Measurements from ENCODE around the gene NBR1. TPM values are rescaled to one million over a fixed set of nuclear protein-coding genes. Genes with fewer than 3 reads are reported as not detected.
"Not testable (repeated sequence)": the region's sequence is repeated elsewhere in the genome, so short reads cannot be mapped to it uniquely, and the experiment has no call there.

Gene NBR1
- 10 to 100 TPM; 51.5 to 82.2 (median 80.1) TPM for total RNA-seq
- 82.1 TPM for total RNA-seq (2013)
- total RNA-seq: 44.9 to 263 (median 127) reads per million in 29 experiments

GRCh38 chr17:43170766-43171585, at the start of gene NBR1:
Gene NBR1, plus strand, starts transcription at chr17:43171214. Its CDS starts 4,586 bp downstream, at chr17:43175800.
- Mint-ChIP-seq H3K27me3 (no peaks in the 10 kb centered on the region), H3K27ac (no peak within 1 kb of the TSS), H3K4me3 (no peak within 1 kb of the TSS), H3K9me3 (no peaks in the 10 kb centered on the region), H3K36me3 (peaks cover 12% of the 10 kb centered on the region), H3K4me1 (peaks cover 31 to 38% (median 35%) of the 10 kb centered on the region in 3 donors)
- Histone ChIP-seq H3K9me3 (no peaks in the 10 kb centered on the region), H3K27ac (ENCODE audit: low read length) (peak within 1 kb of the TSS; percentile 99), H3K4me1 (ENCODE audit: control insufficient read depth in 1 of 2, extremely low read depth in 1 of 2, insufficient read depth in 2 of 2, low read length in 2 of 2) (peaks cover 27 to 45% of the 10 kb centered on the region in 2 experiments), H3K4me3 (ENCODE audit: control insufficient read depth in 1 of 2, extremely low read depth in 1 of 2, low read length in 1 of 2) (peak within 1 kb of the TSS; percentile 72 to 87), H3K36me3 (ENCODE audit: control insufficient read depth in 2 of 2, extremely low read depth in 1 of 2, insufficient read depth in 1 of 2, low read length in 1 of 2) (peaks cover 0 to 9% of the 10 kb centered on the region in 2 donors), H3K27me3 (replicated peaks in 1 of 2; ENCODE audit: control insufficient read depth in 2 of 2, extremely low read depth in 1 of 2, insufficient read depth in 2 of 2, low read length in 1 of 2) (no peaks in the 10 kb centered on the region)
- DNase-seq (peak; percentile 89 to 99 (median 96)), ATAC-seq (replicated peaks in 1 of 4) (peak; percentile 81 to 85 (median 83))
- ChIA-PET CTCF (interaction anchor here (0.6 to 1.2 kb wide), 7 partner anchors 17 to 313 kb away, joined by 3 to 7 read pairs (median 3); partner anchors contain the start of genes DHX8 (in 1 of the 2) and TMEM106A (in 1 of the 2)), POLR2A (interaction anchor here in 1 of 2 donors (0.6 to 1.5 kb wide), 7 partner anchors 10 to 196 kb away, joined by 3 to 16 read pairs (median 7); partner anchors contain the start of genes RPL27 and TMEM106A)
- under 1% methylated on average over 30 of the region's 41 CpGs for WGBS (ENCODE audit: insufficient coverage)

- ATAC-seq (replicated peaks in 1 of 4) (peak; percentile 100), DNase-seq (peak; percentile 82 to 98 (median 93))
- CTCF ChIA-PET: interaction anchor here (0.5 to 1.2 kb wide), 4 partner anchors 23 to 351 kb away, joined by 3 to 11 read pairs (median 4); no protein-coding TSS in a partner anchor
- H3K9me3 Mint-ChIP-seq: no peaks in the 10 kb centered on the region
- Histone ChIP-seq H3K4me3 (ENCODE audit: control insufficient read depth in 1 of 2, extremely low read depth in 1 of 2, low read length in 1 of 2) (peak within 1 kb of the TSS; percentile 68 to 72), H3K27me3 (replicated peaks in 1 of 2; ENCODE audit: control insufficient read depth in 2 of 2, extremely low read depth in 1 of 2, insufficient read depth in 2 of 2, low read length in 1 of 2) (no peaks in the 10 kb centered on the region), H3K36me3 (ENCODE audit: control insufficient read depth in 2 of 2, extremely low read depth in 1 of 2, insufficient read depth in 1 of 2, low read length in 1 of 2) (peaks cover 5 to 6% of the 10 kb centered on the region in 2 donors), H3K9me3 (no peaks in the 10 kb centered on the region), H3K4me1 (ENCODE audit: control insufficient read depth in 1 of 2, extremely low read depth in 1 of 2, insufficient read depth in 2 of 2, low read length in 2 of 2) (peaks cover 9 to 24% of the 10 kb centered on the region in 2 experiments), H3K27ac (ENCODE audit: low read length) (peak within 1 kb of the TSS; percentile 62)
- H3K27me3 Mint-ChIP-seq: no peaks in the 10 kb centered on the region
- peak within 1 kb of the TSS; percentile 82 to 87 for H3K27ac Mint-ChIP-seq
- POLR2A ChIA-PET: interaction anchor here (0.6 kb wide), 2 partner anchors 10 to 127 kb away, joined by 3 to 4 read pairs; partner anchors contain the start of gene RPL27 (in 1 of the 2)
- WGBS (ENCODE audit: insufficient coverage): 2% methylated on average over 28 of the region's 38 CpGs
- peaks cover 20 to 37% (median 31%) of the 10 kb centered on the region in 3 donors for H3K4me1 Mint-ChIP-seq
- peak within 1 kb of the TSS; percentile 84 to 96 (median 96) for H3K4me3 Mint-ChIP-seq
- H3K36me3 Mint-ChIP-seq: peaks cover 7% of the 10 kb centered on the region
Measured at GRCh38 chr17:43125133-43125966, 45.7 kb upstream of the NBR1 start, which contains the start of gene BRCA1. Gene BRCA1, minus strand, starts transcription at chr17:43125364. Its CDS starts 1,268 bp downstream, at chr17:43124096.

- Mint-ChIP-seq H3K27me3 (no peaks in the 10 kb centered on the region), H3K9me3 (no peaks in the 10 kb centered on the region), H3K36me3 (peaks cover 7% of the 10 kb centered on the region), H3K4me1 (peaks cover 26 to 42% (median 35%) of the 10 kb centered on the region in 3 donors), H3K27ac (peak overlapping the region; percentile 82 to 87), H3K4me3 (peak overlapping the region; percentile 84 to 96 (median 96))
- Histone ChIP-seq H3K27me3 (replicated peaks in 1 of 2; ENCODE audit: control insufficient read depth in 2 of 2, extremely low read depth in 1 of 2, insufficient read depth in 2 of 2, low read length in 1 of 2) (no peaks in the 10 kb centered on the region), H3K27ac (ENCODE audit: low read length) (peak overlapping the region; percentile 62), H3K4me3 (ENCODE audit: control insufficient read depth in 1 of 2, extremely low read depth in 1 of 2, low read length in 1 of 2) (peak overlapping the region; percentile 68 to 72), H3K9me3 (no peaks in the 10 kb centered on the region), H3K36me3 (ENCODE audit: control insufficient read depth in 2 of 2, extremely low read depth in 1 of 2, insufficient read depth in 1 of 2, low read length in 1 of 2) (peaks cover 5 to 6% of the 10 kb centered on the region in 2 donors), H3K4me1 (ENCODE audit: control insufficient read depth in 1 of 2, extremely low read depth in 1 of 2, insufficient read depth in 2 of 2, low read length in 2 of 2) (peaks cover 9 to 24% of the 10 kb centered on the region in 2 experiments)
- ATAC-seq (replicated peaks in 1 of 4): no peak
- peak in 1 of 35 experiments; percentile 9 for DNase-seq
- ChIA-PET CTCF (no interaction called here), POLR2A (interaction anchor here in 1 of 2 donors (0.7 kb wide), 1 partner anchor 46 kb away, joined by 3 read pairs; no protein-coding TSS in a partner anchor)
- 93% methylated on average over 44 of the region's 59 CpGs for WGBS (ENCODE audit: insufficient coverage)
Measured at GRCh38 chr17:43125967-43126910, 44.8 kb upstream of the NBR1 start.

- CTCF ChIA-PET: interaction anchor here in 1 of 2 donors (1.1 kb wide), 1 partner anchor 47 kb away, joined by 7 read pairs; no protein-coding TSS in a partner anchor
- Mint-ChIP-seq H3K4me3 (peak overlapping the region; percentile 54 to 69 (median 63)), H3K36me3 (peaks cover 7% of the 10 kb centered on the region), H3K27ac (no peak overlapping the region), H3K27me3 (no peaks in the 10 kb centered on the region), H3K4me1 (peaks cover 26 to 42% (median 35%) of the 10 kb centered on the region in 3 donors), H3K9me3 (no peaks in the 10 kb centered on the region)
- Histone ChIP-seq H3K4me1 (ENCODE audit: control insufficient read depth in 1 of 2, extremely low read depth in 1 of 2, insufficient read depth in 2 of 2, low read length in 2 of 2) (peaks cover 9 to 24% of the 10 kb centered on the region in 2 experiments), H3K36me3 (ENCODE audit: control insufficient read depth in 2 of 2, extremely low read depth in 1 of 2, insufficient read depth in 1 of 2, low read length in 1 of 2) (peaks cover 5 to 6% of the 10 kb centered on the region in 2 donors), H3K27me3 (replicated peaks in 1 of 2; ENCODE audit: control insufficient read depth in 2 of 2, extremely low read depth in 1 of 2, insufficient read depth in 2 of 2, low read length in 1 of 2) (no peaks in the 10 kb centered on the region), H3K9me3 (no peaks in the 10 kb centered on the region), H3K27ac (ENCODE audit: low read length) (no peak overlapping the region), H3K4me3 (ENCODE audit: control insufficient read depth in 1 of 2, extremely low read depth in 1 of 2, low read length in 1 of 2) (no peak overlapping the region)
- WGBS (ENCODE audit: insufficient coverage): 96% methylated on average over 21 of the region's 24 CpGs
- DNase-seq (peak in 1 of 35 experiments; percentile 4), ATAC-seq (replicated peaks in 1 of 4) (no peak)
- POLR2A ChIA-PET: no interaction called here
Measured at GRCh38 chr17:43126911-43127290, 44.1 kb upstream of the NBR1 start.

GRCh38 chr17:43127333-43127876, 43.6 kb upstream of the NBR1 start:
- DNase-seq; POLR2A ChIA-PET; H3K27me3 ChIP-seq (replicated peaks in 1 of 2; ENCODE audit: control insufficient read depth in 2 of 2, extremely low read depth in 1 of 2, insufficient read depth in 2 of 2, low read length in 1 of 2); H3K9me3 ChIP-seq; H3K36me3 ChIP-seq (ENCODE audit: control insufficient read depth in 2 of 2, extremely low read depth in 1 of 2, insufficient read depth in 1 of 2, low read length in 1 of 2); H3K27ac ChIP-seq (ENCODE audit: low read length); H3K9me3 Mint-ChIP-seq; H3K27me3 Mint-ChIP-seq; H3K4me3 ChIP-seq (ENCODE audit: control insufficient read depth in 1 of 2, extremely low read depth in 1 of 2, low read length in 1 of 2); ATAC-seq (replicated peaks in 1 of 4): not testable (repeated sequence)
- peaks cover 9 to 24% of the 10 kb centered on the region in 2 experiments for H3K4me1 ChIP-seq (ENCODE audit: control insufficient read depth in 1 of 2, extremely low read depth in 1 of 2, insufficient read depth in 2 of 2, low read length in 2 of 2)
- Mint-ChIP-seq H3K27ac (peak overlapping the region in 1 of 2 donors; percentile 64), H3K4me1 (peaks cover 26 to 42% (median 35%) of the 10 kb centered on the region in 3 donors), H3K36me3 (peaks cover 11% of the 10 kb centered on the region), H3K4me3 (peak overlapping the region; percentile 54 to 69 (median 63))
- CTCF ChIA-PET: interaction anchor here in 1 of 2 donors (1.1 kb wide), 1 partner anchor 46 kb away, joined by 7 read pairs; no protein-coding TSS in a partner anchor
- 100% methylated on average over 4 of the region's 6 CpGs for WGBS (ENCODE audit: insufficient coverage)
